K562 (cell line): ENCODE data around the gene ABT1.

ENCODE experiments used
- ATF2 ChIP-seq: sonication (generic); formaldehyde crosslinking; IDR thresholded peaks from 2 replicates; pipeline ENCODE4 v1.8.1; 2022; ENCODE audit warnings: missing genetic modification reagents
- CTCF ChIP-seq, 3 experiments: IDR thresholded peaks in 2 of 3; conservative IDR thresholded peaks in 1 of 3; 2 replicates each; pipeline ENCODE4 v1.5.1; 2011 to 2012; ENCODE audit warnings: low read length in 3 of 3, mild to moderate bottlenecking in 3 of 3, control low read depth in 2 of 3, improper control_type of control experiment in 1 of 3, inconsistent platforms in 1 of 3, low read depth in 1 of 3, mixed read lengths in 1 of 3, moderate library complexity in 1 of 3; ENCODE audit not compliant: insufficient read depth in 2 of 3
- ELF2 ChIP-seq: fragments of 250-450 bp; sonication (Bioruptor Pico); IDR thresholded peaks from 2 replicates; pipeline ENCODE4 v1.5.0; 2021; ENCODE audit warnings: mild to moderate bottlenecking
- GTF2F1 ChIP-seq: IDR thresholded peaks from 2 replicates; pipeline ENCODE4 v1.6.1; 2011; ENCODE audit warnings: low read depth, low read length, improper control_type of control experiment
- MTF1 ChIP-seq: fragments of 250-450 bp; sonication (Bioruptor Pico); IDR thresholded peaks from 2 replicates; pipeline ENCODE4 v1.9.0; 2021; ENCODE audit warnings: moderate library complexity, mild to moderate bottlenecking, inconsistent platforms, borderline replicate concordance
- PHB ChIP-seq: fragments of 250-450 bp; sonication (Bioruptor Pico); IDR thresholded peaks from 2 replicates; pipeline ENCODE4 v1.5.0; 2021
- POLR2A ChIP-seq: fragments of 450-650 bp; conservative IDR thresholded peaks from 2 replicates; pipeline ENCODE4 v1.6.1; 2016
- SIX5 ChIP-seq, 2 experiments: IDR thresholded peaks; 2 replicates each; pipeline ENCODE4 v1.6.1; 2011; ENCODE audit warnings: low read length in 2 of 2, borderline replicate concordance in 1 of 2, low read depth in 1 of 2, mild to moderate bottlenecking in 1 of 2, moderate library complexity in 1 of 2; ENCODE audit not compliant: insufficient read depth in 1 of 2
- TAF1 ChIP-seq: IDR thresholded peaks from 2 replicates; pipeline ENCODE4 v1.6.1; 2011; ENCODE audit warnings: mild to moderate bottlenecking, low read length, moderate library complexity; ENCODE audit not compliant: insufficient read depth, control insufficient read depth, severe bottlenecking; ENCODE audit errors: extremely low read depth
- TBP ChIP-seq: optimal IDR thresholded peaks from 2 replicates; pipeline ENCODE3; 2011; ENCODE audit warnings: low read depth, low read length, improper control_type of control experiment
- ZNF12 ChIP-seq: sonication (generic); formaldehyde crosslinking; IDR thresholded peaks from 2 replicates; pipeline ENCODE4 v1.4.0; 2020; ENCODE audit warnings: mild to moderate bottlenecking, missing genetic modification reagents
- ZNF384 ChIP-seq: IDR thresholded peaks from 2 replicates; pipeline ENCODE4 v1.6.1; 2012; ENCODE audit warnings: low read depth, low read length, improper control_type of control experiment

- TF ChIP-seq POLR2A = no peak
- TF ChIP-seq ZNF384 = no peak
- no peak for TF ChIP-seq ELF2 (CRISPR knock-in tag)
- TF ChIP-seq CTCF (IDR thresholded peaks at IDR 0.05 in 2 of 3, conservative IDR thresholded peaks at IDR 0.05 in 1 of 3; ENCODE audit: insufficient read depth in 2 of 3, low read depth in 1 of 3, low read length in 3 of 3) = no peak
- no peak for TF ChIP-seq TBP
- TF ChIP-seq GTF2F1 = no peak
- no peak for TF ChIP-seq ZNF12 (CRISPR knock-in tag)
- TF ChIP-seq PHB (CRISPR knock-in tag) = no peak
- TF ChIP-seq TAF1 = no peak
- TF ChIP-seq MTF1 (CRISPR knock-in tag) = no peak
- no peak for TF ChIP-seq SIX5 (IDR thresholded peaks at IDR 0.05; ENCODE audit: borderline replicate concordance in 1 of 2, insufficient read depth in 1 of 2, low read depth in 1 of 2, low read length in 2 of 2)
- TF ChIP-seq ATF2 (CRISPR knock-in tag) = no peak
Measured at GRCh38 chr6:26577720-26578072, 19.1 kb upstream of the ABT1 start.
